HAP-1 (cell line): ENCODE measurements around the gene CD93.

Experiments used
- DNase-seq, 2 experiments: peaks; one replicate each; pipeline ENCODE4 v3.0.0-alpha.2; 2016 to 2020; ENCODE audit warnings: low spot score in 2 of 2
- H3K27me3 ChIP-seq: fragments of 250-450 bp; sonication (Bioruptor Pico); 2 replicates; pipeline ENCODE4 v1.5.1; 2020; ENCODE audit warnings: low read depth, mild to moderate bottlenecking, moderate library complexity
- H3K36me3 ChIP-seq: fragments of 250-450 bp; sonication (Bioruptor Pico); replicated peaks from 2 replicates; pipeline ENCODE4 v1.5.1; 2020; ENCODE audit warnings: mild to moderate bottlenecking
- H3K4me1 ChIP-seq: fragments of 250-450 bp; sonication (Bioruptor Pico); 2 replicates; pipeline ENCODE4 v1.5.1; 2020; ENCODE audit warnings: mild to moderate bottlenecking
- H3K4me3 ChIP-seq: fragments of 250-450 bp; sonication (Bioruptor Pico); 2 replicates; pipeline ENCODE4 v1.5.1; 2020; ENCODE audit warnings: mild to moderate bottlenecking, moderate library complexity
- H3K9me3 ChIP-seq: fragments of 250-450 bp; sonication (Bioruptor Pico); 2 replicates; pipeline ENCODE4 v1.5.1; 2020; ENCODE audit warnings: mild to moderate bottlenecking, moderate library complexity
- in situ Hi-C: fragments of 300-500 bp; cut with MboI; formaldehyde crosslinking; loops from 3 replicates; pipeline ENCODE4 v1.14.3; 2020; ENCODE audit warnings: low sequenced_read_pairs, inconsistent platforms, mixed read lengths

Gene CD93

DNA sequence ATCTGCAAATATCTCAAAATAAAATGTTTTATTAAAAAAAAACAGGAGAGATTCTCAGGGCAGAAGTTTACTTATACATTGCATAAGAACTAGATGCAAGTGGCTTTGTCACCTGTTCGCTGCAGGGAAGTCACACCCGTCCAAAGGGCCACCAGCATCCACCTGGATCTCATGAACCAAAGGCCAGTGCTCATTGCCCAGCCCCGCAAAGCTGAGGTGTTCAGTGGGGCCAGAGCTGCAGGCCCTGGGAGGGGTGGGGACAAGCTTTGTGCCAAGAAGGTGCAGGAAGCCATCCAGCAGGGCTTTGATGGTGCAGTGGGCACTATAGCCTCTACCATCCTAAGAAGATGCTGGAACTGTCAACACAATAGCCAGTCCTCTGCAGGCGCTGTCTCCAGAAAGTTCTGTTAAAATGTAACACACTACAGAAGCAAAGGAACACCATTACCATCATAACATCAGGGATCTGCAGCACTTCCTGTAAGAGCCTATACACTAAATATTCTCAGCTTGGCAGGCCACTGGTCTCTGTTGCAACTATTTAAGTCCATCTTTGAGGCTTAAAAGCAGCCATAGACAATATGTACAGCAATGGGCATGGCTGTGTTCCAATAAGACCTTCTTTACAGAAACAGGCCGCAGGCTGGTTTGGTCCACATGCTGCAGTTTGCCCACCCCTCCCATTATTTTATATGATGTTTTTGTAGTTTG lies 15.7 kb upstream of the CD93 start:
- H3K9me3 ChIP-seq: no peaks in the 10 kb centered on the region
- no peaks in the 10 kb centered on the region for H3K4me1 ChIP-seq
- H3K4me3 ChIP-seq: no peak overlapping the region
- in situ Hi-C loops: loop anchor here (25.0 kb wide), 1 partner anchor 90 kb away; no protein-coding TSS in a partner anchor
- H3K36me3 ChIP-seq: no peaks in the 10 kb centered on the region
- no peak for DNase-seq
- no peaks in the 10 kb centered on the region for H3K27me3 ChIP-seq

DNA sequence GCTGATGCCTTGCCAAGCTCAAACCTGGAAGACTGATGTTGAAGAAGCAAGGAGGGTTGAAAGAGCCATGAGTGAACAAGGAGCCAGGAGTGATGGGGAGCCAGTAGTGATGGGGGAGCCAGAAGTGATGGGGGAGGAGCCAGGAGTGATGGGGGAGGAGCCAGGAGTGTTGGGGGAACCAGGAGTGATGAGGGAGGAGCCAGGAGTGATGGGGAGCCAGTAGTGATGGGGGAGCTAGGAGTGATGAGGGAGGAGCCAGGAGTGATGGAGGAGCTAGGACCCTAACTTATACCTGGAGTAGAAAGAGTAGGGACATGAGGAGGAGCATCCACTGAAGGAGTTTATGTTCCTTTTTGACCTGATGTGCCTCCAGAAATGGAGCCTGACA lies 14.6 kb upstream of the CD93 start:
- in situ Hi-C loops: loop anchor here (25.0 kb wide), 1 partner anchor 88 kb away; no protein-coding TSS in a partner anchor
- Histone ChIP-seq H3K27me3 (no peaks in the 10 kb centered on the region), H3K4me1 (no peaks in the 10 kb centered on the region), H3K36me3 (no peaks in the 10 kb centered on the region), H3K9me3 (no peaks in the 10 kb centered on the region), H3K4me3 (no peak overlapping the region)
- DNase-seq: no peak

DNA sequence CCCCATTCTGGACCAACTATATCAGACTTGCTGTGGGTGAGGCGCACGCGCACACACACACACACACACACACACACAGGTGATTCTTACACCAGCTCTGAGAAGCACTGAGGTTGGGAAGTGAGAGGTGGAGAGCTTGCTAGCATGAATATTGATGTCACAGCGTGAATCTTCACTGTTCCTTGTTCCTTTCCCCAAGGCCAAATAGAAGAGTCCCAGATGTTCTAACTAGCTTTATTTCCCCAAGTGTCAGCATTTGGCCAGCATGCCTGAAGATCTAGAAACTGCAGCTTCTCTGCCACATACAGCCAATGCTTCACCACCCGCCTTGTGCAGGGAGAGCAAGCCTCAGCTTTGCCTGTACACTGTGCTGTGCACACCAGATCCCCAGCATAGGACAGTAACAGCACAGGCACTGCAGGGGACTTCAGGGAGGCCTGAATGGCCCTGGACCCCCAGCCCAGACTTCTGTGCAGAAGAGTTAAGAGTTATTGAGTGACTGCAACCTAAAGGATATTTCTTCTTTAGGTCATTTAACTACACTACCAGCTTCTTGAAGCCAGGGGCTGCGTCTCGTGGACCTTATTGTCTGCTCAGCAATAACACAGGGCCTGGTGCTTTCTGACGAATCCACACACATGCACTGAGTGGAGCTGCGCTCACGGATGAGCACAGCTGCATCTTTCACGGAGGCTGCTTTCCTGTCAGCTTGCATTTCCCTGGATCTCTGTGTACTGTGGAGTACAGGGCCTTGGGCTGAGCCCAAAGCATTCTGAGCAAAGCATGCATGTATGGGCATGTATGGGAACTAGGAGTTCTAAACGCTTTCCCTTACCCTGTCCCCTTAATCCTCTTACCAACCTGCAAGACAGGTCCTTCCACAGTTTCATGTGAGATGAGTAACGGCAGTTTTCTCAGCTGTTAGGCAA lies 13.9 kb upstream of the CD93 start:
- in situ Hi-C loops: loop anchor here (25.0 kb wide), 1 partner anchor 88 kb away; no protein-coding TSS in a partner anchor
- H3K36me3 ChIP-seq: no peaks in the 10 kb centered on the region

DNA sequence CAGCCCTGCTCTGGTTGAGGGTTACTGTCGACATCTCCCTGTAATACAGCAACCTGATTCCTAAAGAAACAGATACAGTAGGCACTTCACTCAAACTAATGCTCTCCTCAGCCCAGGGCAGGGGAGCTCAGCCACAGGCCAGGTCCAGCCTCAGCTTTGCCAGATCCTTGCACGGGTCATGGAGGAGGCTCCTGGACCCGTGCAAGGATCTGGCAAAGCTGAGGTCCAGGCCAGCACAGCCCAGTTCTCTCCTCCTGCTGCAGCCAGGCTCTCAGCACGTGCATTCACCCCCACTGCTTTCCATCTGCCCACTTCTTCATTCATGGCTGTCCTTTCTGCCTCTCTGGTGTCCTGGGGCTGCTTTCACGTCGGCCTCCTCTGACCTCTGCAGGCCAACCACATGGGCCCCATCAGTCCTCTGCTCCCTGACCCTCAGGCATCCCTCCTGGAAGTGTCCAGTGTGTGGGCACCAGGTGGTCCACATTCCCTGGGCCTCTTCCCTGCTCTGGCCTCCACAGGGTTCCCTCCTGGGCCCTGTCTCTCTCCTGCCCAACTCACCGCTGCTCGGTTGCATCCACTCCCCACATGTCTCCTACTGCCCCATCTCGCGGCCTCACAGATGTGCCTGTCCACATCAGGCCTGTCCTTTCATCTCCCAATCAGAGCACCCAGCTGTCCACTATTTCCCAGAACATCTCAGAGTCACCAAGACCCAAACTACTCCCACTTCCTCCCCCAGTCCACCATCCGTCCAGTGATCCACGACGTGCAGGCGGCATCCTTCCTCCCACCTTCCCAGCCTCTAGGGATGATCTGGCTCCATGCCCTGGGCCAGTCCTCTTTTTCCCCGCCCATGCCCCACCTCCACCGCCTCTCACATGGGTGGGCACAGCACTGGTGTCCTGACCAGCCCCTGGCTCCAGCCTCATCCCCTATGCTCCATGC lies 11.8 kb upstream of the CD93 start:
- H3K4me1 ChIP-seq: no peaks in the 10 kb centered on the region
- in situ Hi-C loops: no loop called here
- no peaks in the 10 kb centered on the region for H3K36me3 ChIP-seq
- no peaks in the 10 kb centered on the region for H3K27me3 ChIP-seq
- no peaks in the 10 kb centered on the region for H3K9me3 ChIP-seq
- no peak overlapping the region for H3K4me3 ChIP-seq
- DNase-seq: no peak

More for the DNA sequence above, 13.9 kb upstream of the CD93 start:
- DNase-seq: no peak
- H3K4me3 ChIP-seq: no peak overlapping the region
- no peaks in the 10 kb centered on the region for H3K9me3 ChIP-seq
- H3K27me3 ChIP-seq: no peaks in the 10 kb centered on the region
- no peaks in the 10 kb centered on the region for H3K4me1 ChIP-seq

DNA sequence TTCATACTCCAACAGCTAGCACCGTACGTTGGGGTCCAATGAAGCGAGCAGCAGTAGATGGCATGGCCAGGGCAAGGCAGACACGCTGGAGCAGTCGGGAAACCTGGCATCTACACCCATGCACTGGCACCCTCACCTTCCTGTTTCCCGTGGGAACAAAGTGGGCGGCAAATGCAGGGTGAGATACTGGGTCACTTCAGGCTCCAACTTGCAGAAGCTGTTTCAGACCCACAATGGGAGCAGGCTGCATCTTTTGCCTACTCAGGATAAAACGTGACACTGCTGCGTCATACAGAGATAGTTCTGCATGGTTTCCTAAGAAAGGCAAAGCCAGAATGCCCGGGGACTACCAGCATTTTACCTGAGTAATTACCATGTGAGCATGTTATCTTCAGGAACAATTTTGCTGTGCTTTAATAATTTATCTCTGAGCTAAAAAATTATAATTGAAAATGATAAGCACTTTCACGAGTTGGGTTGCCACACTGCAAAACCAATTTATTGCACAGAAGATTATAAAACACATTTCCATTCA lies 10.9 kb upstream of the CD93 start:
- Histone ChIP-seq H3K4me1 (no peaks in the 10 kb centered on the region), H3K4me3 (no peak overlapping the region), H3K27me3 (no peaks in the 10 kb centered on the region), H3K9me3 (no peaks in the 10 kb centered on the region), H3K36me3 (no peaks in the 10 kb centered on the region)
- in situ Hi-C loops: no loop called here
- no peak for DNase-seq

DNA sequence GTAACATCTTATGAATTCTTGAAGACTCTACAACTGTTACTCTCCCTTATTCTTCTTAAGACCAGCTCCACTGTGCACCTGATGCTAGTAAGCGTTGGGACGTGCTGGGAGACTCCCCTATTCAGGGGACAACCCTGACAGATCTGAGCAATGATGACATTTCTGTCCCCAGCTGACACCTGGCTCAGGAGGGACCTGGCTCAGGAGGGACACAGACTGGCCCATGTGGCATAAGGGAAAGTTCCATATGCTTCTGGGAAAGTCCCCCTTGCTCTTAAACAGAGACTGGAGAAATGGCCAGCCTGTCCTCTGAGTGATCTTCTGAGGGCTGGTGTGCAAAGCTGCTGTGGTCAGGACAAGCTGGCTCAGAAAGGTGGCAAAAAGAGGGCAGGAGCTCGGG lies 10.0 kb upstream of the CD93 start:
- Histone ChIP-seq H3K27me3 (no peaks in the 10 kb centered on the region), H3K4me1 (no peaks in the 10 kb centered on the region), H3K36me3 (no peaks in the 10 kb centered on the region), H3K9me3 (no peaks in the 10 kb centered on the region), H3K4me3 (no peak overlapping the region)
- in situ Hi-C loops: no loop called here
- DNase-seq: no peak

DNA sequence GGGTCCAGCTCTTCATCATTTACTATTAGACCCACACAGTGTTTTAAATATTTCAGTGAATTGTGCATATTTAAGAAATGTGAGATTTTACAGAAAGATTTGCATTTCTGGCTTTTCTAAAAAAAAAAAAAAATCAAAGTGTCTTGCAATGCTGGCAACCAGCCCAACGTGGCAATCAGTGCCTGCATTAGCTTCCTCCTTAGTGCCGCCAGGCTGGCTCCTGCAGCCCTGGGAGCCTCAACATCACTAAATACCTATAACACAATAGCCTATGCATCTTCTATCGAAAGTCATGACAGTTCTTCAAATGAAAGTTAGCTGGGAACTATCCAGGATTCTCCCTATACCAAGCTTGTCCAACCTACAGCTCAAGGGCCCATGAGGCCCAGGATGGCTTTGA lies 9.4 kb upstream of the CD93 start:
- no peak for DNase-seq
- Histone ChIP-seq H3K9me3 (no peaks in the 10 kb centered on the region), H3K27me3 (no peaks in the 10 kb centered on the region), H3K4me1 (no peaks in the 10 kb centered on the region), H3K4me3 (no peak overlapping the region), H3K36me3 (no peaks in the 10 kb centered on the region)
- in situ Hi-C loops: no loop called here

DNA sequence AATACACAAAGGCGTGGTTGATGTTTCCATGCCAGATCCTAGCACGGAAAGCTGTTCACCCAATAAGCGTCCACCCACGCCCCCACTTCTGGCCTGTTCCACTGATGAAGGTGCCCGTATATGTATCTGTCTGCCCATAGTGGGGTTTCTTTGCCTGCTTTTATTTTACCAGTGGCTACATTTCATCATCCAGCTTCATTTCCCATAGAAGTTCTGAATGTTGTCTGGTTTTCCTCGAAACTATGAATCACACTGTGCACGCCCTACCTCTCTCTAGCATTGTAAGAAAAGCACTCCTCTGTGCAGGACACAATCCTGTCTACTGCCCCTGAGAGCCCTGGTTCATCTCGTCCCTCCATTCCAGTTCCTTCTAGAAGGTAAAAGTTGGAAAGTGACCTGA lies 8.8 kb upstream of the CD93 start:
- in situ Hi-C loops: no loop called here
- DNase-seq: no peak
- Histone ChIP-seq H3K27me3 (no peaks in the 10 kb centered on the region), H3K4me3 (no peak overlapping the region), H3K9me3 (no peaks in the 10 kb centered on the region), H3K4me1 (no peaks in the 10 kb centered on the region), H3K36me3 (no peaks in the 10 kb centered on the region)

DNA sequence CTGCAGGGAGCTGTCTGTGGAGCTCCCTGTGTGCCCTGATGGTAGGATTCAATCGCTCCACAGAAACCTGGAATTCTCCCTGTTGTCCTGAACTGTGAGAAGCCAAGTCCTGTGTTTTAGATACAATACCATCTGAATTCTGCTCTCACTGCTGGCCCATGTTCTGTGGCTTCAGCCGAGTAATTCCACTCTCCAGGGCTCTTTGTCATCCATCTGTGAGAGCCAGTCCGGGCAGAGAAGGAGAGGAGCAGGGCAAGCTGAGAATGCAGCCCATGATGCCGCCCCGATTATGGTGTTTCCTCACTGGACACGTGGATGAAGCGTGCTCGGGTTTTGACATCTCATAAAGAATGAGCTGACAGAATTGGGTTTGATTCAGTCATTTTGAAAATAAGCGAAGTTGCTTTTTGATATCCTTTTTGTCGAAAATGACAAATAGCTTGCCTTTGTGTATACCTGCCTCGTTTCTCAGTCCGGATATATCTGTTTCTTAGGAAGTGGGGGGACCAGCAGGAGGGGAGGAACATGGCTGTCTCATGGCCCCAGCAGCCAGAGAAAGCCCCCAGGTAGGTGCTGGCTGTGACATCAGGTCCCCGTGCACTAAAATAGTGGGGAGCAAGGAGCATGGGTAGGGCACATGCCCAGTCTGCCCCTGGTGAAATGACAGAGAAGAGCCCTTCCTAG lies 8.2 kb upstream of the CD93 start:
- Histone ChIP-seq H3K36me3 (no peaks in the 10 kb centered on the region), H3K27me3 (no peaks in the 10 kb centered on the region), H3K9me3 (no peaks in the 10 kb centered on the region), H3K4me1 (no peaks in the 10 kb centered on the region), H3K4me3 (no peak overlapping the region)
- in situ Hi-C loops: no loop called here
- no peak for DNase-seq

DNA sequence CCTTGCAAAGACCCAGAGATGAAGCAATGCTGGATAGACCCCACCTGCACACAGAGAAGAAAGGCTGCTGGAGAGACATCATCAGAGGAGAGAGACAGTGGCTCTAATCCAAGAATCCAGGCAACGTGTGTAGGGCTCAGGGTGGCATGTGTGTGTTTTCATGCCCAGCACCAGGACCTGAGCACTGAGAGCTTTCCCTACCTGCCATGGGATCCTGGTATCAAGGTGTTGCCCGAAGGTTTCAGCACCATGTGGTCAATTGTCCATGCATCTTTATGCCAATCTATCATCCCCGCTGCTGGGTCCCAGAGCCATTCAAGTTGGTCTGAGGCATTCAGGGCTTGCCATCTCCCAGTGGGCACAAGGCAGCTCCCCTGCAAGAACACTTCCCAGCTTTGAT lies 7.5 kb upstream of the CD93 start:
- no peak for DNase-seq
- H3K9me3 ChIP-seq: no peaks in the 10 kb centered on the region
- H3K27me3 ChIP-seq: no peaks in the 10 kb centered on the region
- H3K36me3 ChIP-seq: no peaks in the 10 kb centered on the region
- H3K4me3 ChIP-seq: no peak overlapping the region
- no peaks in the 10 kb centered on the region for H3K4me1 ChIP-seq
- in situ Hi-C loops: no loop called here

DNA sequence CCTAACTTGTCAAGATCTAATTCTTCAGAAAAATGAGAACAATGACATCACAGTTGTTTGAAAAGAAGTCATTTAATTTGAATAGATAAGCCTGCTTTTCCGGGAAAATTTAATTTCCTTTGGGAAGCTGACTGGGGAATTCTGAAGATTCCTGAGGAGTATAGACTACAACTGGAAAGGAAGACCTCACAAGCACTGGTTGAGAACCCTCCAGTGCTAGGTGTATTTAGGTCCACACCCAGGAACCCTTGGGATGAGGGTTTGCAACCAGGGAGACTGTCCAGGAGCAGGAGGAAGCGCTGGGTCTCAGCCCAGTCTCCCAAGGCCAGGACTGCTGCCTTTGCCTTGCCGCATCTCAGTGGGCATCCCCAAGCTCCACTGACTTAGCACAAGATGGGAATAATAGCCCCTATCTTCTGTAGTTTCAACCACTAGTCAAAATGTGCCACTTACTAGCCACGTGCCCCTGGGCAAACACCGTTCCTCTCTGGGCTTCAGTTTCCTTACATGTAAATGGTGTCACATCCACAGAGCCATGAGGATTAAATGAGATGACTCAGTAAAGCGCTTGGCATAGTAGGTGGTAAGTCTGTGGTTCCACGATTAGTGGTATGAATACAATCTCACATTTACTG lies 6.9 kb upstream of the CD93 start:
- no peaks in the 10 kb centered on the region for H3K27me3 ChIP-seq
- H3K4me1 ChIP-seq: no peaks in the 10 kb centered on the region
- no peak overlapping the region for H3K4me3 ChIP-seq
- no peak for DNase-seq
- no peaks in the 10 kb centered on the region for H3K9me3 ChIP-seq
- in situ Hi-C loops: no loop called here
- H3K36me3 ChIP-seq: no peaks in the 10 kb centered on the region

DNA sequence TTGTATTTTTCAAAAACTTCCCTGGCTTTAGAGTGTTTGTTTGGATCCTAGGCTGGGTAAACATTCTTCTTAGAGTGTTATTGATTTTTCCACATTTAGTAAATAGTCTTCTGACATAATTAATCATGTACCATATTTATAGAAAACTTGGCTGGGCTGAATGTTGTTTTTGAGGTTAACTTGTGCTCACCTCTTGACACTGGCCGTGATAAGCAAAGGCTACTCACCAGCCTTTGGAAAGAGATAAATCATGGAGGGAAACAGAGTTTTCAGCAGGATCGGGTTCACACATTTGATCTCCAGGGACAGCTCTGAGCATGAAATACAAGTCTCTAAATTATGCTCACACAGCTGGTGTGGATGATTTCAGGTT lies 6.2 kb upstream of the CD93 start:
- Histone ChIP-seq H3K4me3 (no peak overlapping the region), H3K9me3 (no peaks in the 10 kb centered on the region), H3K36me3 (no peaks in the 10 kb centered on the region), H3K27me3 (no peaks in the 10 kb centered on the region), H3K4me1 (no peaks in the 10 kb centered on the region)
- in situ Hi-C loops: no loop called here
- no peak for DNase-seq
